Left lobe of liver (tissue), 2 donors: ENCODE data around the gene TBL2. TPM values are rescaled to one million over a fixed set of nuclear protein-coding genes. Genes with fewer than 3 reads are reported as not detected.
"Not testable (repeated sequence)": the region's sequence is repeated elsewhere in the genome, so short reads cannot be mapped to it uniquely, and the experiment has no call there.

Experiments
- ATAC-seq: fragments of 200-7000 bp; cut with Tn5 transposase; one replicate; pipeline ENCODE4 v1.9.1; 2020; ENCODE audit warnings: mild to moderate bottlenecking, moderate library complexity
- DNase-seq: peaks from one replicate; pipeline ENCODE4 v3.0.0-alpha.2; 2020; ENCODE audit warnings: low spot score
- total RNA-seq: library from RNA; stranded (reverse); gene quantifications from one replicate; pipeline ENCODE4 v1.2.1, GENCODE V29; 2021
- donor health status: DM: no; HTN: no; CAD: no; lungs with moderate emphysema.
- donor health status: DM: no; HTN: yes; CAD: no.

The TBL2 gene
- total RNA-seq, 1 donor from 2014 or later, result 16.1 TPM

DNA sequence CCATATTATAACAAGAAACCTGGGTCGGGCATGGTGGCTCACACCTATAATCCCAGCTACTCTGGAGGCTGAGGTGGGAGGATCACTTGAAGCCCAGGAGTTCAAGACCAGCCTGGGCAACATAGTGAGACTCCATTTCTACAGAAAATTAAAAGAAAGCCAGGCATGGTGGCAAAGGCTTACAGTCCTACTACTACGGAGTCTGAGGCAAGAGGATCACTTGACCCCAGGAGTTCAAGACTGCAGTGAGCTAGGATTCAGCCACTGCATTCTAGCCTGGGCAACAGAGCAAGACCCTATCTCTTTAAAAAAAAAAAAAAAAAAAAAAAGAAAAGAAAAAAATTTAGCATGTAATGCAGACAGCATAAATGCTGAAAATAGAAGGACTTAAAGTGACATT, 39.9 kb downstream of the TBL2 start:
- DNase-seq, ATAC-seq: not testable (repeated sequence)

DNA sequence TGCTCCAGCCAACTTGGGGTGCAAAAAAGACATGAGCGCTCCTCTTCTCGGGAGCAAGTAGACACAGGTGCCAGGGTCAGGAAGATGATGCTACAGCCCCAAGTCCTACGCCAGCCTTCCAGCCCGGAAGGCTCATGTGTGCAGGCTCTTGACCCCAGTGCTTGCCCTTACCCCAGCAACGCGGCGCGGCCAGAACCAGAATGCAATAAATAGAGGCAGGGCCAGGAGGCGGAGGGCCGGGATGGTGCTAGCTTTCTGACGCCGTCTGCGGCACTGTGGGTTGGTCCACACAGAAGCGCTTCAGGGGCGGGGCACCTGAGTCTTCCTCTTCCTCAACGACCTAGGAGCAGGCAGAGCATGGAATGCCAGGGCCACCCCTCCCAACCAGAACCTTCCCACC, 41.3 kb downstream of the TBL2 start:
- ATAC-seq (no peak), DNase-seq (no peak)

GRCh38 chr7:73536479-73536878, 41.9 kb downstream of the TBL2 start:
- no peak for ATAC-seq

GRCh38 chr7:73535918-73536317, 42.5 kb downstream of the TBL2 start:
- not testable (repeated sequence) for ATAC-seq, DNase-seq

More at GRCh38 chr7:73536479-73536878, 41.9 kb downstream of the TBL2 start:
- no peak for DNase-seq

DNA sequence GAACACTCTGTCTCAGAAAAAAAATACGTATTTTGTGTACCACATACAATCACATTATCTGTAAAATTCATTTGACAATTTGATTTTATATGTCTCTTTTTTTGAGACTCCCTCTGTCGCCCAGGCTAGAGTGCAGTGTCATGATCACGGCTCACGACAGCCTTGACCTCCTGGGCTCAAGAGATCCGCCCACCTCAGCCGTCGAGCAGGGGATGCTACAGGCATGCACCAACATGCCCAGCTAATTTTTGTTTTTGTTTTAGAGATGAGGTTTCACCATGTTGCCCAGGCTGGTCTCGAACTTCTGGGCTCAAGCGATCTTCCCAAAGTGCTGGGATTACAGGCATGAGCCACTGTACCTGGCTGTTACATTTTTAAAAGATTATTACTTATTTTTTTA, 44.6 kb downstream of the TBL2 start:
- DNase-seq, result no peak
- no peak for ATAC-seq

DNA sequence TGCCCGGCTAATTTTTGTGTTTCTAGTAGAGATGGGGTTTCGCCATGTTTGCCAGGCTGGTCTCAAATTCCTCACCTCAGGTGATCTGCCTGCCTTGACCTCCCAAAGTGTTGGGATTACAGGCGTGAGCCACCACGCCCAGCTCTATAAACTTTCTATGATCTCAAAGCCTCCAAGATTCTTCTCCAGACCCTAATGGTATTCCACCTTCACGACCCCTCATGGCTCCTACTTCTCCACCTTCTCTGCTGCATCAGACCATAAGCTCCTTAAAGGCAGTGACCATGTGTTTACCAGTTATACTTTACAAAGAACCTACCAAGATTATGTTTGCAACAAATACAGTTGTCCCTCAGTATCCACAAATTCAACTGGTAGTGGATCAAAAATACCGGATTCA, 46.2 kb downstream of the TBL2 start:
- no peak for ATAC-seq
- no peak for DNase-seq

GRCh38 chr7:73530800-73531199, 47.6 kb downstream of the TBL2 start:
- ATAC-seq, result no peak
- DNase-seq, result no peak

- no peak for DNase-seq
- ATAC-seq, result no peak
Observed at GRCh38 chr7:73526896-73527821, 51.2 kb downstream of the TBL2 start.

DNA sequence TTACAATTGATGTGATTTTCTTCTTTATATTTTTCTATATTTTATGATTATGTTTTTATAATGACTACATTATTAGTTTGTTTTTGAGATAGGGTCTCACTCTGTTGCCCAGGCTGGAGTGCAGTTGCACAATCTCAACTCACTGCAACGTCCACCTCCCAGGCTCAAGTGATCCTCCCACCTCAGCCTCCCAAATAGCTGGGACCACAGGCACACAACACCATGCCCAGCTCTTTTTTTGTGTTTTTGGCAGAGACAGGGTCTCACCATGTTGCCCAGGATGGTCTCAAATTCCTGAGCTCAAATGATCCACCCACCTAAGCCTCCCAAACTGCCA, 52.3 kb downstream of the TBL2 start:
- not testable (repeated sequence) for ATAC-seq, DNase-seq

DNA sequence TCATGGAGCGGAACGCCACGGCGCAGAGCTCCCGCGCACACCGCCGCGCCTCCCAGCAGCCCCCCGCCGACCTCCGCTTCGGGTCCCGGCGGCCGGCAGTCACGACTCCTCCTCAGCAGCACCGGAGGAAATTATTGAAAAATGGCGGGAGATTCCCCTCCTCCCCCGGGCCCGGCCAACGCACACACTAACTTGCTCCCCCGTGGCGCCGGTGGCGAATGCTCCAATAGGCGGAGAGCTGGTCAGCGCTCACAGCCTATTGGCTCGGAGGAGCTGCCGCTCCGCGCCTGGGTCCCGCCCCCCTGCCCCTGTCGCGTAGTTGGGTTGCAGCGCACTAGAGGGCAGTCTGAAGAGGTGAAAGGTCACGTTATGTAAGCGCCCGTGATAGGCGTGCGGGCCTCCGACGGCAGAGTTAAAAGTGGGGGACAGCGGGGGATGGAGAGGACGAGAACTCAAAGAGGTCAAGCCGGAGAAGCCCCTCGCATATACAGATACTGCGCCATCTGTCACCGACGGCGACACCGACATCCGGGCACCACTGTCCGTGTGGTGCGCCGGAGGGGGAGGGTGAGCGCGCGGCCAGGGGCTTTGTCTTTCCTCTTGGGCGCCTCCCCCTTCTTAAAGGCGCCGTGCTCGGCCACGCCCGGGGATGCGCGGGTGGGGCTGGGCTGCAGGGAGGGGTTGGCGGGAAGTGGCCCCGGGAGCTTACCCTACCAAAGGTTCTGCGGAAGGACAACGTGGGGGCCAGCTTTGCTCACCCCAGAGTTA, 56.1 kb downstream of the TBL2 start, which contains the start of gene BAZ1B:
TSS of gene BAZ1B (minus strand) at position 189 of the 768 bp plus-strand sequence. CDS start 360 bp downstream, outside the sequence.
- DNase-seq, result peak; percentile 99

GRCh38 chr7:73521636-73522104, 56.7 kb downstream of the TBL2 start:
- ATAC-seq (peak; percentile 85), DNase-seq (no peak)

More for the DNA sequence above, 56.1 kb downstream of the TBL2 start, which contains the start of gene BAZ1B:
- ATAC-seq, result peak; percentile 95

GRCh38 chr7:73520673-73521635, 57.4 kb downstream of the TBL2 start:
- DNase-seq (no peak), ATAC-seq (no peak)

DNA sequence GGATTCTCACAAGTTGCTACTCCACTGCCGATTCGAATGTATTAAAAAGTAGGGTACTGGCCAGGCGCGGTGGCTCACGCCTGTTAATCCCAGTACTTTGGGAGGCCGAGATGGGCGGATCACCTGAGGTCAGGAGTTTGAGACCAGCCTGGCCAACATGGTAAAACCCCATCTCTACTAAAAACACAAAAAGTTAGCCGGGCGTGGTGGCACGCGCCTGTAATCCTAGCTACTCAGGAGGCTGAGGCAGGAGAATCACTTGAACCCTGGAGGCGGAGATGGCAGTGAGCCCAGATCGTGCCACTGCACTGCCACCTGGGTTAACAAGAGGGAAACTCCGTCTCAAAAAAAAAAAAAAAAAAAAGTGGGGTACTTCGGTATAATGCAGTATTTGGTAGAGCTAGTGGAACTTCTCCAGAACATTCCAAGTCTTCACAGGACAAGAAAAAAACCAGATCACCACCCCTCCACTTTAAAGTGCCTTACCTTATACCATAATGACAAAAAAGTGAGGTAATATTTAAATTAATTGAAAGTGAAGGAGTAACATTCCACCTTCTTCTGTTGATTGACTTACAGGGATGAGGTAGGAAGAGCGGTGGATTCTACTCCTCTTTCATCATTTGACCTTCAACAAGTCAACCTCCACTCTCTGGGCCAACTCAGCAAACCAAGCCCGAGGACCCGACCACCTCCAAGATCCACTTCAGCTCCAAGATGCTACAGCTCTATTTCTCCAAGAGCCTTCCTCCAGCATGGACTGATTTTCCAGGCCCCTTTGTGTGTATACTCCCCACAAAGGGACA, 58.3 kb downstream of the TBL2 start:
- DNase-seq (no peak), ATAC-seq (no peak)

DNA sequence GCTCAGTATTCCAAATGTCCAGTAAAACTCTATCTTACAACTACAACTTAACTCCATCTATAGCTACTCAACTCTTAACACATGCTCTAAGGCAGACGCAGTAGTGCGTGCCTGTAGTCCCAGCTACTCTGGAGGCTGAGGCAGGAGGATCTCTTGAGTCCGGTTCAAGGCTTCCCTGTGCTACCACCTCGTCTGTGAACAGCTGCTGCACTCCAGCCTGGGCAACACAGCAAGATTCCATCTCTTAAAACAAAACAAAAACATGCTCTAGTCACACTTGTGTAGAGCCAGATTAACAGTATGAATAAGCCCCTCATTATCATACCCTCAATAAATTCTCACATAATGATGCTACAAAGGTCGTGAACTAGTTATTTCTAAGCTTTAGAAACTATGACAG, 59.9 kb downstream of the TBL2 start:
- ATAC-seq (no peak), DNase-seq (no peak)

Other genes starting within 250 kb of the TBL2 start
- gene FZD9, start 144.8 kb downstream of the TBL2 start, total RNA-seq, result 0.08 TPM
- 21.5 TPM for gene BAZ1B, start 56.3 kb downstream of the TBL2 start, total RNA-seq
- gene BCL7B, start 20.9 kb downstream of the TBL2 start, total RNA-seq, result 21.9 TPM
- 457 TPM for gene MLXIPL, start 45.9 kb upstream of the TBL2 start, total RNA-seq
- gene VPS37D, start 89.3 kb upstream of the TBL2 start, total RNA-seq, result 2.6 TPM
- 10.0 TPM for gene DNAJC30, start 104.9 kb upstream of the TBL2 start, total RNA-seq
- gene BUD23, start 105.0 kb upstream of the TBL2 start, total RNA-seq, result 28.2 TPM
- 2.9 TPM for gene STX1A, start 141.1 kb upstream of the TBL2 start, total RNA-seq
- gene ABHD11, start 160.2 kb upstream of the TBL2 start, total RNA-seq, result 6.9 TPM
- gene CLDN3, start 191.7 kb upstream of the TBL2 start, total RNA-seq, result 28.9 TPM